B cell (primary cell): ENCODE results near the gene ELOVL3. TPM values are rescaled to one million over a fixed set of nuclear protein-coding genes. Genes with fewer than 3 reads are reported as not detected.

Experiments
- ATAC-seq: fragments of 200-7000 bp; cut with Tn5 transposase; one replicate; pipeline ENCODE4 v1.10.0; 2021; ENCODE audit warnings: low read depth, mild to moderate bottlenecking, moderate number of reproducible peaks, moderate library complexity
- CTCF ChIA-PET: fragments of 350-600 bp; sonication (Branson Sonifier 250); formaldehyde crosslinking; loops from one replicate; lab custom pipeline; 2021; ENCODE audit warnings: antibody characterized with exemption, inconsistent platforms; lab: Charles Lee
- POLR2A ChIA-PET: fragments of 350-600 bp; sonication (Branson Sonifier 250); formaldehyde crosslinking; loops from one replicate; lab custom pipeline; 2021; ENCODE audit warnings: antibody characterized with exemption; lab: Charles Lee
- DNase-seq: peaks from one replicate; pipeline ENCODE4 v3.0.0; 2013
- H2AFZ ChIP-seq: 2 replicates; pipeline ENCODE4 v1.6.1; 2012; ENCODE audit warnings: mild to moderate bottlenecking, low read depth, low read length; ENCODE audit not compliant: insufficient read depth, poor library complexity, severe bottlenecking
- H3K27ac ChIP-seq, 2 donors: 1 replicate in 1 of 2; 2 replicates in 1 of 2; pipeline ENCODE4 v1.5.1; 2012 to 2013; ENCODE audit warnings: low read length in 2 of 2, mild to moderate bottlenecking in 2 of 2, moderate library complexity in 1 of 2
- H3K27me3 ChIP-seq, 4 experiments: fragments of 200-600 bp in 1 of 4; sonication (generic) in 1 of 4; replicated peaks in 1 of 4; 1 replicate in 2 of 4; 2 replicates in 2 of 4; pipeline versions ENCODE4 v1.6.1 to v1.7.0; 2013 to 2016; ENCODE audit warnings: low read length in 3 of 4, mild to moderate bottlenecking in 2 of 4, mixed read lengths in 1 of 4, moderate library complexity in 1 of 4; ENCODE audit not compliant: insufficient read depth in 4 of 4, control insufficient read depth in 3 of 4; ENCODE audit errors: control extremely low read depth in 1 of 4
- H3K36me3 ChIP-seq, 2 experiments: replicated peaks in 1 of 2; 1 replicate in 1 of 2; 2 replicates in 1 of 2; pipeline versions ENCODE4 v1.6.1 to v1.7.1; 2013; ENCODE audit warnings: low read length in 1 of 2; ENCODE audit not compliant: insufficient read depth in 2 of 2, control insufficient read depth in 1 of 2; ENCODE audit errors: control extremely low read depth in 1 of 2, extremely low read depth in 1 of 2
- H3K4me1 ChIP-seq, 2 donors: fragments of 200-600 bp in 1 of 2; sonication (generic) in 1 of 2; 1 replicate in 1 of 2; 2 replicates in 1 of 2; pipeline versions ENCODE4 v1.5.1 to v1.6.1; 2013 to 2017; ENCODE audit warnings: low read length in 2 of 2; ENCODE audit not compliant: control insufficient read depth in 2 of 2, insufficient read depth in 2 of 2
- H3K4me2 ChIP-seq: replicated peaks from 2 replicates; pipeline ENCODE3; 2012; ENCODE audit warnings: mild to moderate bottlenecking, low read depth, low read length; ENCODE audit not compliant: poor library complexity, severe bottlenecking
- H3K4me3 ChIP-seq, 5 experiments: fragments of 200-600 bp in 1 of 5; sonication (generic) in 1 of 5; 1 replicate in 3 of 5; 2 replicates in 2 of 5; pipeline versions ENCODE4 v1.5.1 to v1.7.0; 2011 to 2016; ENCODE audit warnings: low read length in 4 of 5, mild to moderate bottlenecking in 4 of 5, low read depth in 2 of 5, control low read depth in 1 of 5, moderate library complexity in 1 of 5; ENCODE audit not compliant: insufficient read depth in 1 of 5; ENCODE audit errors: control extremely low read depth in 1 of 5, extremely low read depth in 1 of 5
- H3K79me2 ChIP-seq: fragments of 200-600 bp; sonication (generic); one replicate; pipeline ENCODE4 v1.6.0; 2016; ENCODE audit warnings: low read length; ENCODE audit not compliant: control insufficient read depth, insufficient read depth
- H3K9ac ChIP-seq: fragments of 200-600 bp; sonication (generic); 2 replicates; pipeline ENCODE4 v1.6.1; 2017; ENCODE audit warnings: mild to moderate bottlenecking, low read length, moderate library complexity
- H3K9me3 ChIP-seq, 3 donors: one replicate each; pipeline versions ENCODE4 v1.6.1 to v1.7.1; 2013; ENCODE audit warnings: low read length in 2 of 3; ENCODE audit not compliant: control insufficient read depth in 2 of 3, insufficient read depth in 1 of 3; ENCODE audit errors: control extremely low read depth in 1 of 3
- H4K20me1 ChIP-seq: 2 replicates; pipeline ENCODE4 v1.6.0; 2012; ENCODE audit warnings: mild to moderate bottlenecking, low read length; ENCODE audit not compliant: insufficient read depth, control insufficient read depth, poor library complexity, severe bottlenecking
- H3K27ac Mint-ChIP-seq: one replicate; pipeline ENCODE4 v1.8.0; 2021; ENCODE audit warnings: mixed read lengths
- H3K27me3 Mint-ChIP-seq: one replicate; pipeline ENCODE4 v1.8.0; 2021; ENCODE audit warnings: mixed read lengths
- H3K4me1 Mint-ChIP-seq: one replicate; pipeline ENCODE4 v1.8.0; 2021; ENCODE audit warnings: mixed read lengths
- H3K4me3 Mint-ChIP-seq: one replicate; pipeline ENCODE4 v1.8.0; 2021; ENCODE audit warnings: mixed read lengths
- H3K9me3 Mint-ChIP-seq: one replicate; pipeline ENCODE4 v1.8.0; 2022; ENCODE audit warnings: mixed read lengths; ENCODE audit not compliant: insufficient read depth
- CTCF ChIP-seq: fragments of 200-600 bp; IDR thresholded peaks from one replicate; pipeline ENCODE4 v1.8.0; 2022; ENCODE audit warnings: antibody characterized with exemption, mild to moderate bottlenecking
- EZH2 ChIP-seq: IDR thresholded peaks from 2 replicates; pipeline ENCODE4 v1.6.1; 2012; ENCODE audit warnings: borderline replicate concordance, low read depth, mild to moderate bottlenecking, moderate library complexity, low read length; ENCODE audit not compliant: insufficient read depth, poor library complexity, severe bottlenecking
- WGBS: methylation state at CpG from one replicate; pipeline ENCODE4 v1.1.5; 2013; ENCODE audit warnings: missing lambda C conversion rate; ENCODE audit not compliant: insufficient coverage; 5-methylcytosine and 5-hydroxymethylcytosine counted together
- intact Hi-C: fragments of 100-400 bp; cut with micrococcal nuclease; formaldehyde crosslinking; loops from one replicate; pipeline ENCODE4 v1.10.0; 2022
- polyA plus RNA-seq: library from polyadenylated mRNA; depleted of rRNA; stranded (reverse); fragments of >200 nt; gene quantifications from 2 replicates; pipeline ENCODE4 v1.2.3, GENCODE V29; 2012
- total RNA-seq, 2 donors: library from RNA; stranded (reverse); fragments of 120-200 nt in 1 of 2; gene quantifications; 1 replicate in 1 of 2; 2 replicates in 1 of 2; pipeline versions ENCODE4 v1.2.3 to v1.2.4, GENCODE V29; 2013 to 2022

The ELOVL3 gene
- total and polyA plus RNA-seq, 2 donors (not counting 1 experiment from before 2014, with no cell fraction given) = not detected

- ATAC-seq (no peak), DNase-seq (no peak)
- Histone ChIP-seq H3K27me3 (no peaks in the 10 kb centered on the region), H3K9ac (no peak overlapping the region), H3K4me2 (no peak overlapping the region), H3K79me2 (peaks cover 85% of the 10 kb centered on the region), H3K27ac (no peak overlapping the region), H3K9me3 (no peaks in the 10 kb centered on the region), H2AFZ (no peak overlapping the region), H3K4me1 (no peaks in the 10 kb centered on the region), H3K4me3 (no peak overlapping the region), H3K36me3 (peaks cover 7 to 47% of the 10 kb centered on the region in 2 experiments), H4K20me1 (peaks cover 70% of the 10 kb centered on the region)
- H3K4me3 Mint-ChIP-seq = no peak overlapping the region
- CTCF ChIA-PET = interaction anchor here (1.0 to 1.6 kb wide), 2 partner anchors 32 to 91 kb away, joined by 3 to 4 read pairs; no protein-coding TSS in a partner anchor
- intact Hi-C loops = no loop called here
- H3K27ac Mint-ChIP-seq = no peak overlapping the region
- no peaks in the 10 kb centered on the region for H3K27me3 Mint-ChIP-seq
- H3K9me3 Mint-ChIP-seq = no peaks in the 10 kb centered on the region
- peaks cover 5% of the 10 kb centered on the region for H3K4me1 Mint-ChIP-seq
- POLR2A ChIA-PET = no interaction called here
- TF ChIP-seq CTCF (no peak), EZH2 (no peak)
Observed at GRCh38 chr10:102261196-102261595, 35.1 kb downstream of the ELOVL3 start.

GRCh38 chr10:102261842-102262241, 35.7 kb downstream of the ELOVL3 start:
- H4K20me1 ChIP-seq = peaks cover 70% of the 10 kb centered on the region
- TF ChIP-seq EZH2 (no peak), CTCF (no peak)
- H3K36me3 ChIP-seq = peaks cover 7 to 54% of the 10 kb centered on the region in 2 experiments
- H3K9me3 ChIP-seq = no peaks in the 10 kb centered on the region
- ChIA-PET CTCF (interaction anchor here (0.9 to 1.7 kb wide), 4 partner anchors 13 to 90 kb away, joined by 3 to 4 read pairs (median 4); no protein-coding TSS in a partner anchor), POLR2A (no interaction called here)
- H3K27me3 ChIP-seq = no peaks in the 10 kb centered on the region
- Mint-ChIP-seq H3K4me3 (no peak overlapping the region), H3K4me1 (peaks cover 4% of the 10 kb centered on the region), H3K27ac (no peak overlapping the region), H3K9me3 (no peaks in the 10 kb centered on the region), H3K27me3 (no peaks in the 10 kb centered on the region)
- DNase-seq = no peak
- ATAC-seq = no peak
- H3K4me2 ChIP-seq = no peak overlapping the region
- peaks cover 85% of the 10 kb centered on the region for H3K79me2 ChIP-seq
- intact Hi-C loops = no loop called here
- no peaks in the 10 kb centered on the region for H3K4me1 ChIP-seq
- WGBS = 95% methylated on average over 3 of the region's 6 CpGs
- no peak overlapping the region for H3K27ac ChIP-seq
- H3K4me3 ChIP-seq = no peak overlapping the region
- no peak overlapping the region for H3K9ac ChIP-seq
- no peak overlapping the region for H2AFZ ChIP-seq
